22Rv1 (cell line): ENCODE measurements around the gene SLC12A4.

ENCODE experiments used
- CTCF ChIP-seq: fragments of 450-650 bp; IDR thresholded peaks from 2 replicates; pipeline ENCODE4 v1.5.1; 2017; ENCODE audit warnings: mild to moderate bottlenecking
- ZFX ChIP-seq: fragments of 450-650 bp; IDR thresholded peaks from 2 replicates; pipeline ENCODE4 v1.6.1; 2017; ENCODE audit warnings: antibody characterized with exemption, borderline replicate concordance

GRCh38 chr16:67931712-67932461 is 36.5 kb downstream of the SLC12A4 start, which contains the start of gene CTRL:
- TF ChIP-seq CTCF (no peak), ZFX (no peak)
